ENCODE data around the gene TMSB15B.
"Not testable (repeated sequence)": the region's sequence is repeated elsewhere in the genome, so short reads cannot be mapped to it uniquely, and the experiment has no call there.

TMSB15B gene

GRCh38 chrX:103962411-103963278, at the start of gene TMSB15B:
Gene TMSB15B, plus strand, starts transcription at chrX:103962627.
- DNase-seq (ENCODE audit: low read depth in 2 of 3, low spot score in 2 of 3): not testable (repeated sequence)

DNA sequence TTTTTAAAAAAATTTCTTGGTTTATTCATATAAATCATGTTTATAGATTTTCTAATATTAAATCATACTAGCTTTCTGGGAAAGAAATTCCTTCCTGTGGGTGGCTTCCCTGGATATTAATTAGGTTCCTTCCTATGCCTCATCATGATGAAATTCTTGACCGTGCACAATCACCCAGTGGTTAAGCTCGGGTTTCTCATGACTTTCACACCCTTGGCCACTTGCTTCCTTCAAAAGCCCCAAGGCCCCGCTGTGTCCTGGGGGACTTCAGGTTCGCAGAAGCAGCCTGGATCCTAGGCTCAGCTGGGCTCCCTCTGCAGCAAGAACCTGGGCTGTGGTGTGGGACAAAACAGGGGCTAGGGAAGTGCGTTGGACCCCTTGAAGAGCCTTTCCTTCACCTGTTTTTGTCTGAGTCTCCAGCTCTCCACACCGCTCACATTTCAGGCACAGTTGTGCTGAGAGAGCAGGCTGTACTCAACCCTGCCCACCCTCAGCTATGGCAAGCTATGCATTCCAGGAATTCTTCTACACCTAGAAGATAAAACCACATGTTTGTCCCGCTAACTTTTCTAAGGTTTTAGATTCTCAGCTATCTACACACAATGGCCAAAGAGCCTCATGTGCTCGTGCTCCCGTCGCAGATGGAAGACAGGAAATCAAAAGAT, 48.9 kb upstream of the TMSB15B start:
- no peak for DNase-seq (ENCODE audit: low read depth in 2 of 3, low spot score in 2 of 3)

- peak in 1 of 3 experiments; percentile 5 for DNase-seq (ENCODE audit: low read depth in 2 of 3, low spot score in 2 of 3)
These were observed 44.4 kb upstream of the TMSB15B start for GRCh38 chrX:103918050-103918449.

- peak; percentile 20 to 40 (median 23) for DNase-seq (ENCODE audit: low read depth in 2 of 3, low spot score in 2 of 3)
These were observed 43.7 kb upstream of the TMSB15B start for GRCh38 chrX:103918571-103919269.

- no peak for DNase-seq (ENCODE audit: low read depth in 2 of 3, low spot score in 2 of 3)
These were observed 43.2 kb upstream of the TMSB15B start for GRCh38 chrX:103919270-103919637.

GRCh38 chrX:103920515-103920914, 41.9 kb upstream of the TMSB15B start:
- not testable (repeated sequence) for DNase-seq (ENCODE audit: low read depth in 2 of 3, low spot score in 2 of 3)

GRCh38 chrX:103927030-103927429, 35.4 kb upstream of the TMSB15B start:
- DNase-seq (ENCODE audit: low read depth in 2 of 3, low spot score in 2 of 3): no peak

- DNase-seq (ENCODE audit: low read depth in 2 of 3, low spot score in 2 of 3): no peak
These were observed 34.8 kb upstream of the TMSB15B start for GRCh38 chrX:103927633-103928032.

- DNase-seq (ENCODE audit: low read depth in 2 of 3, low spot score in 2 of 3): no peak
These were observed 30.3 kb upstream of the TMSB15B start for GRCh38 chrX:103932133-103932532.

DNA sequence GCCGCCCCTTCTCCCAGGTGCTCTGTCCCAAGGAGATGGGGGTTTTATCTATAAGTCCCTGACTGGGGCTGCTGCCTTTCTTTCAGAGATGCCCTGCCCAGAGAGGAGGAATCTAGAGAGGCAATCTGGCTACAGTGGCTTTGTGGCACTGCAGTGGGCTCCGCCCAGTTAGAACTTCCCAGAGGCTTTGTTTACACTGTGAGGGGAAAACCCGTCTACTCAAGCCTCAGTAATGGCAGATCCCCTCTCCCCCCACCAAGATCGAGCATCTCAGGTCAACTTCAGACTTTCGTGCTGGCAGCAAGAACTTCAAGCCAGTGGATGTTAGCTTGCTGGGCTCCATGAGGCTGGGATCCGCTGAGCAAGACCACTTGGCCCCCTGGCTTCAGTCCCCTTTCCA, 22.2 kb upstream of the TMSB15B start:
- not testable (repeated sequence) for DNase-seq (ENCODE audit: low read depth in 2 of 3, low spot score in 2 of 3)

DNA sequence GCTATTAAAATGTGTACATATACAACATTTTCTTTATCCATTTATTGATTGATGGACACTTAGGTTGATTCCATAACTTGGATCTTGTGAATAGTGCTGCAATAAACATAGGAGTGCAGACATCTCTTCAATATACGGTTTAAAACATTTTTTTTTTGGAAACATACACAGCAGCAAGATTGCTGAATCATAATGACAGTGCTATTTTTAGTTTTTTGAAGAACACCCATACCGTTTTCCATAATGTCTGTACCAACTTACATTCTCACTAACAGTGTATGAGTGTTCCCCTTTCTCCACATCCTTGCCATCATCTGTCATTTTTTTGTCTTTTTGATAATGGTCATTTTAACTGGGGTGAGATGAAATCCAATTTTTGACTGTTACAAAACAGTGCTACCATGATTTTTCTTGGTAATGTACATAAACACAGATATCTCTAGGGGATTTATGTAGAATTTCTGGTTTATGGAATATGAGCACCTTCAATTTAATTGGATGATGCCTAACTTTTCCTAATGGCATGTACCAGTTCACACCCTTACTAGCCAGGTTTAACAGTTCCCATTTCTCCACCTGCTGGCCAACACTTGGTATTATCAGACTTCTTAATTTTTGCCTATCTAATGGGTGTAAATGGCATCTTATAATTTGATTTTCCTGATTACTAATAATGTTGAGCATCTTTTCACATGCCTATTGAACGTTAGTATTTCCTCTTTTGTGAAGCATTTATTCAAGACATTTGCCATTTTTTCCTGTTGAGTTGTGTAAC, 21.0 kb upstream of the TMSB15B start:
- DNase-seq (ENCODE audit: low read depth in 2 of 3, low spot score in 2 of 3): no peak

DNA sequence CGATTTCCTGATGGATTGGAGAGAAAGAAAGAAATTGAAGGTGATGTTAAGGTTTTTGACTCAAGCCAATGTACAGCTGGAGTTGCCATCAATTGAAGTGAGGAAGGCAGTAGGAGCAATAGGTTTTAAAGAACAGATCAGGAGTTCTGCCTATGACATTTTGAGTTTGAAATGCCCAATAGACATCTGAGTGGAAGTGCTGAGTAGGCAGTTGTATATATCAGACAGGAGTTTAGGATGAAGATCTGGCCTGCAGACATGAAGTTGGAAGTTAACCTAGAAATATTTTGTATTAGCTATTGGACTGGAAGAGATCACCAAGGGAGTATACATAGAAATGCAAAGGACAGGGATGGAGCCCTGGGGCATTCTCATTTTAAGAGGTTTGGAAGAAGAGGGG, 12.9 kb upstream of the TMSB15B start:
- no peak for DNase-seq (ENCODE audit: low read depth in 2 of 3, low spot score in 2 of 3)

DNA sequence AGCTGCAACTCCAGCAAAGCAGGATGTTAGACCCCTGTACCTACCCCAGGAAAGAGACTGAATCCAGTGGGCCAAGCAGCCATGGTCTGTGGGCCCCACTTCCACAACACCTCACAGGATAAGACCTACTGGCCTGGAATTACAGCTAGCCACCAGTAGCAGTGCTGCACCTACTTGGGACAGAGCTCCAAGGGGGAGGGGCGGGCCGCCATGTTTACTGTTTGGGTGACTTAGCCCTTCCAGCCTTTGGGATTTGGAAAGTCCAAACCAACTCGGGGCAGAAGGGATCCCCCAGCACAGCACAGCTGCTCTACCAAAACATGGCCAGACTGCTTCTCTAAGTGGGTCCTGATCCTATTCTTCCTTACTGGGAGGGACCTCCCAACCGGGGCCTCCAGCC, 9.1 kb upstream of the TMSB15B start:
- no peak for DNase-seq (ENCODE audit: low read depth in 2 of 3, low spot score in 2 of 3)

- no peak for DNase-seq (ENCODE audit: low read depth in 2 of 3, low spot score in 2 of 3)
These were observed 8.2 kb upstream of the TMSB15B start for GRCh38 chrX:103954259-103954658.

- not testable (repeated sequence) for DNase-seq (ENCODE audit: low read depth in 2 of 3, low spot score in 2 of 3)
These were observed 1.8 kb upstream of the TMSB15B start for GRCh38 chrX:103960599-103960998.

GRCh38 chrX:103983508-103983907, 21.1 kb downstream of the TMSB15B start:
- not testable (repeated sequence) for DNase-seq (ENCODE audit: low read depth in 2 of 3, low spot score in 2 of 3)

- DNase-seq (ENCODE audit: low read depth in 2 of 3, low spot score in 2 of 3): no peak
These were observed 36.8 kb downstream of the TMSB15B start for GRCh38 chrX:103999234-103999633.

- DNase-seq (ENCODE audit: low read depth in 2 of 3, low spot score in 2 of 3): no peak
These were observed 46.4 kb downstream of the TMSB15B start for GRCh38 chrX:104008831-104009230.

GRCh38 chrX:104013158-104013557, 50.7 kb downstream of the TMSB15B start:
- no peak for DNase-seq (ENCODE audit: low read depth in 2 of 3, low spot score in 2 of 3)

GRCh38 chrX:104013606-104014005, 51.2 kb downstream of the TMSB15B start, which contains the start of gene H2BW1:
Gene H2BW1, minus strand, starts transcription at chrX:104013708. Its CDS starts 132 bp downstream, at chrX:104013576.
- DNase-seq (ENCODE audit: low read depth in 2 of 3, low spot score in 2 of 3): no peak

DNA sequence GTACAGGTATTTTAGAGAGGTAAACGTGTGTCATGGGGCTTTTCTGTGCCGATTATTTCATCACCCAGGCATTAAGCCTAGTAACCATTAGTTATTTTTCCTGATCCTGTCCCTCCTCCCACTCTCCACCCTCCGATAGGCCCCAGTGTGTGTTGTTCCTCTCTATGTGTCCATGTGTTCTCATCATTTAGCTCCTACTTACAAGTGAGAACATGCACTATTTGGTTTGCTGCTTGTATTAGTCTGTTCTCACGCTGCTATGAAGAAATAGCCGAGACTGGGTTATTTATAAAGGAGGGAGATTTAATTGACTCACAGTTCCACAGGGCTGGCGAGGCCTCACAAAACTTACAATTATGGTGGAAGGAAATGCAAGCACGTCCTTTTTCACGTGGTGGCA, 53.1 kb downstream of the TMSB15B start:
- DNase-seq (ENCODE audit: low read depth in 2 of 3, low spot score in 2 of 3): not testable (repeated sequence)

Measured in activated CD8-positive, alpha-beta memory T cell treated with anti-CD3 and anti-CD28 coated beads for 48 hours (primary cell).